NT2/D1 (cell line): ENCODE results near the gene TXK.
"Not testable (repeated sequence)": the region's sequence is repeated elsewhere in the genome, so short reads cannot be mapped to it uniquely, and the experiment has no call there.

ENCODE experiments used
- YY1 ChIP-seq: IDR thresholded peaks from 2 replicates; pipeline ENCODE4 v1.6.1; 2011; ENCODE audit not compliant: insufficient read length, insufficient read depth
- ZNF274 ChIP-seq: IDR thresholded peaks from 2 replicates; pipeline ENCODE4 v1.6.1; 2011; ENCODE audit warnings: mild to moderate bottlenecking, low read depth, low read length

DNA sequence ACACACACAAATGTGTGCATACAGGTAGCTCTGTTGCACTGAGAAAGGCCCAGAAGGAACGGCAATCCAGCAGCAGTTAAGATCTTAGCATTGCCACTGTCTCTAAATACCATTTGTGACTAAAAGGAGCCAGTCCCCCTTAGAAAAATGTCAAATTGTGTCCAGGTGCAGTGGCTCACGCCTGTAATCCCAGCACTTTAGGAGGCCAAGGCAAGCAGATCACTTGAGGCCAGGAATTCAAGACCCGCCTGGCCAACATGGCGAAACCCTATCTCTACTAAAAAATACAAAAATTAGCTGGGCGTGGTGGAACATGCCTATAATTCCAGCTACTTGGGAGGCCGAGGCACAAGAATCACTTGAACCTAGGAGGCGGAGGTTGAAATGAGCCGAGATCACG is 30.5 kb upstream of the TXK start:
- TF ChIP-seq ZNF274, YY1: not testable (repeated sequence)
